Measurements from ENCODE around the gene NTN4. TPM values are rescaled to one million over a fixed set of nuclear protein-coding genes. Genes with fewer than 3 reads are reported as not detected.

NTN4 gene
- total and polyA plus RNA-seq, 4 donors, result 22.1 to 72.4 (median 53.5) TPM

- Histone ChIP-seq H3K4me1 (ENCODE audit: control insufficient read depth in 5 of 5, insufficient read depth in 5 of 5, low read length in 5 of 5) (peaks cover 0 to 2% (median 0%) of the 10 kb centered on the region in 5 donors), H3K4me3 (no peak overlapping the region), H3K27me3 (ENCODE audit: control insufficient read depth in 3 of 3, insufficient read depth in 3 of 3, low read length in 2 of 3) (no peaks in the 10 kb centered on the region), H3K9me3 (ENCODE audit: control insufficient read depth in 4 of 4, insufficient read depth in 3 of 4, low read length in 3 of 4) (no peaks in the 10 kb centered on the region), H3K9ac (ENCODE audit: insufficient read depth in 1 of 2, low read length in 2 of 2) (no peak overlapping the region), H3K27ac (ENCODE audit: low read depth in 1 of 2, low read length in 1 of 2) (no peak overlapping the region), H3K36me3 (ENCODE audit: control insufficient read depth in 4 of 4, insufficient read depth in 4 of 4, low read length in 4 of 4) (no peaks in the 10 kb centered on the region)
- WGBS, 2 donors, result 73 to 88% methylated on average over 1 of the region's 1 CpG
- ATAC-seq (ENCODE audit: insufficient read depth, low FRiP score) (no peak), DNase-seq (no peak)
- TF ChIP-seq, protein P1, sequence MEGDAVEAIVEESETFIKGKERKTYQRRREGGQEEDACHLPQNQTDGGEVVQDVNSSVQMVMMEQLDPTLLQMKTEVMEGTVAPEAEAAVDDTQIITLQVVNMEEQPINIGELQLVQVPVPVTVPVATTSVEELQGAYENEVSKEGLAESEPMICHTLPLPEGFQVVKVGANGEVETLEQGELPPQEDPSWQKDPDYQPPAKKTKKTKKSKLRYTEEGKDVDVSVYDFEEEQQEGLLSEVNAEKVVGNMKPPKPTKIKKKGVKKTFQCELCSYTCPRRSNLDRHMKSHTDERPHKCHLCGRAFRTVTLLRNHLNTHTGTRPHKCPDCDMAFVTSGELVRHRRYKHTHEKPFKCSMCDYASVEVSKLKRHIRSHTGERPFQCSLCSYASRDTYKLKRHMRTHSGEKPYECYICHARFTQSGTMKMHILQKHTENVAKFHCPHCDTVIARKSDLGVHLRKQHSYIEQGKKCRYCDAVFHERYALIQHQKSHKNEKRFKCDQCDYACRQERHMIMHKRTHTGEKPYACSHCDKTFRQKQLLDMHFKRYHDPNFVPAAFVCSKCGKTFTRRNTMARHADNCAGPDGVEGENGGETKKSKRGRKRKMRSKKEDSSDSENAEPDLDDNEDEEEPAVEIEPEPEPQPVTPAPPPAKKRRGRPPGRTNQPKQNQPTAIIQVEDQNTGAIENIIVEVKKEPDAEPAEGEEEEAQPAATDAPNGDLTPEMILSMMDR (IDR thresholded peaks at IDR 0.05; ENCODE audit: control extremely low read depth, extremely low read depth), result no peak
Observed at GRCh38 chr12:95724767-95725166, 65.8 kb downstream of the NTN4 start.

GRCh38 chr12:95723693-95724384 lies 66.7 kb downstream of the NTN4 start:
- DNase-seq (no peak), ATAC-seq (ENCODE audit: insufficient read depth, low FRiP score) (no peak)
- TF ChIP-seq, protein P1 (IDR thresholded peaks at IDR 0.05; ENCODE audit: control extremely low read depth, extremely low read depth), result no peak
- Histone ChIP-seq H3K36me3 (ENCODE audit: control insufficient read depth in 4 of 4, insufficient read depth in 4 of 4, low read length in 4 of 4) (no peaks in the 10 kb centered on the region), H3K4me1 (ENCODE audit: control insufficient read depth in 5 of 5, insufficient read depth in 5 of 5, low read length in 5 of 5) (no peaks in the 10 kb centered on the region), H3K9ac (ENCODE audit: insufficient read depth in 1 of 2, low read length in 2 of 2) (no peak overlapping the region), H3K9me3 (ENCODE audit: control insufficient read depth in 4 of 4, insufficient read depth in 3 of 4, low read length in 3 of 4) (no peaks in the 10 kb centered on the region), H3K27me3 (ENCODE audit: control insufficient read depth in 3 of 3, insufficient read depth in 3 of 3, low read length in 2 of 3) (no peaks in the 10 kb centered on the region), H3K4me3 (no peak overlapping the region), H3K27ac (ENCODE audit: low read depth in 1 of 2, low read length in 1 of 2) (no peak overlapping the region)
- WGBS, 2 donors, result 59 to 68% methylated on average over 4 of the region's 4 CpGs

DNA sequence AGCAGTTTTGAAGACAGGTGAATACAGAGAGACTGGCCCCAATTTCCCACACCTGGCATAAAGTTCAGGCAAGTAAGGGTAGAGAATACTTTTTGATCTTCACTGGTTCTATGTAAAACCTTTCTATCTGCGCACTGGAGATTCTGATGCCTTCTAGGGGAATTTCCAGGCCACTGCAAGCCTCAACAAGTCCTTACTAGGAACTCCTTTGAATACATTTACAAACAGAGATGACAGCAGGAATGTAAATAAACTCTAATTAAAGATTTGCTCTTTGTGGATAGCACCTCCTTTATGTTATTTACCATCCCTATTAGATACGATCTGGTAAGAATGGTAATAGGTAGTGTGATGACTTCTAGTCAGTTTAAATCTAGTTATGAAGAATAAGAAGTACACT lies 69.2 kb downstream of the NTN4 start:
- no peak for DNase-seq
- no peak overlapping the region for H3K4me3 ChIP-seq
- H3K9me3 ChIP-seq (ENCODE audit: control insufficient read depth in 4 of 4, insufficient read depth in 3 of 4, low read length in 3 of 4), result no peaks in the 10 kb centered on the region
- ATAC-seq (ENCODE audit: insufficient read depth, low FRiP score), result no peak
- TF ChIP-seq, protein P1 (IDR thresholded peaks at IDR 0.05; ENCODE audit: control extremely low read depth, extremely low read depth), result no peak
- no peak overlapping the region for H3K27ac ChIP-seq (ENCODE audit: low read depth in 1 of 2, low read length in 1 of 2)
- no peak overlapping the region for H3K9ac ChIP-seq (ENCODE audit: insufficient read depth in 1 of 2, low read length in 2 of 2)
- 71 to 91% methylated on average over 2 of the region's 2 CpGs for WGBS, 2 donors
- peaks cover 0 to 2% (median 0%) of the 10 kb centered on the region in 4 donors for H3K36me3 ChIP-seq (ENCODE audit: control insufficient read depth in 4 of 4, insufficient read depth in 4 of 4, low read length in 4 of 4)
- no peaks in the 10 kb centered on the region for H3K27me3 ChIP-seq (ENCODE audit: control insufficient read depth in 3 of 3, insufficient read depth in 3 of 3, low read length in 2 of 3)
- peaks cover 0 to 2% (median 0%) of the 10 kb centered on the region in 5 donors for H3K4me1 ChIP-seq (ENCODE audit: control insufficient read depth in 5 of 5, insufficient read depth in 5 of 5, low read length in 5 of 5)
